Neural progenitor cell (in vitro differentiated cells): ENCODE data around the gene PYROXD2.

Source experiments
- EZH2 ChIP-seq: fragments of 200-600 bp; sonication (generic); IDR thresholded peaks from 2 replicates; pipeline ENCODE4 v1.6.1; 2017; ENCODE audit warnings: antibody characterized with exemption, mild to moderate bottlenecking, moderate library complexity
- EZH2phosphoT487 ChIP-seq: fragments of 200-600 bp; sonication (generic); IDR thresholded peaks from 2 replicates; pipeline ENCODE4 v1.6.1; 2017; ENCODE audit warnings: antibody characterized with exemption
- TF ChIP-seq, protein P1 (sequence below): fragments of 200-600 bp; sonication (generic); IDR thresholded peaks from 2 replicates; pipeline ENCODE4 v1.5.1; 2017; ENCODE audit warnings: antibody characterized with exemption, mild to moderate bottlenecking

DNA sequence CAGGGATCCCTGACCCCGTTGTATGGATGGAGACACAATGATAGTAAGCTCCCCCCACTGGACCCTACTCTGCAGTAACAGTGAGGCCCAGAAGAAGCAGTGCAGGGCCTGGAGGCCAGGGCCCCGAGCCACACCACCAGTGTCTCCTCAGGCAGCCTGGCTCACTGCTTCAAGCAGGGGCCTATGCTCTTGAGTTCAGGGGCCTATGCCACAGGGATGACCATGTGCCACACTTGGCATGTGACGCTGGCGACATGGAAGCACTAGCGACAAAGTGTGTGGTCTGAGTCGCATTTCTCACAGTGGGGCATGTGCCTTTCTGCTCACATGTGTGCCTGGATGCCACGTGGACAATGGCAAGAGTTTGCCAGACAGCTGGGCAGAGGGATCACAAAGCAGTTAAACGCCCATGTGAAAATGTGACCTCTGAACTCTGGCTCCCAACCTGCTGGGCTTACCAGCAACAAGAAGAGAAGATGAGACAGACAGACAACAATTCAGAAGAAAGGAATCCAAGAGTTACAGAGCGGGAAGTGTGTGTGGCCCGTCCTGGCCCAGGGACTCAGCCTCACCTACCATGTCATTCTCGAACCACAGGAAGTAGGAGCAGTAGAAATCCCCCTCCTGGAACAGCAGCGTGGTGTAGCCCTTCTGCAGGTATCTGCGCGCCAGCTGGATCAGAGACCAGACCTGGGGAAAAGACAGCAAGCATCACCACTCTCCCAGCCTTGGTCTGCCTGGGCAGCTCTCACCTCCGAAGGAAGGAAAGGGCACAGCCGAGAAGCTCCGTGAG, 4.7 kb upstream of the PYROXD2 start:
- TF ChIP-seq, protein P1, sequence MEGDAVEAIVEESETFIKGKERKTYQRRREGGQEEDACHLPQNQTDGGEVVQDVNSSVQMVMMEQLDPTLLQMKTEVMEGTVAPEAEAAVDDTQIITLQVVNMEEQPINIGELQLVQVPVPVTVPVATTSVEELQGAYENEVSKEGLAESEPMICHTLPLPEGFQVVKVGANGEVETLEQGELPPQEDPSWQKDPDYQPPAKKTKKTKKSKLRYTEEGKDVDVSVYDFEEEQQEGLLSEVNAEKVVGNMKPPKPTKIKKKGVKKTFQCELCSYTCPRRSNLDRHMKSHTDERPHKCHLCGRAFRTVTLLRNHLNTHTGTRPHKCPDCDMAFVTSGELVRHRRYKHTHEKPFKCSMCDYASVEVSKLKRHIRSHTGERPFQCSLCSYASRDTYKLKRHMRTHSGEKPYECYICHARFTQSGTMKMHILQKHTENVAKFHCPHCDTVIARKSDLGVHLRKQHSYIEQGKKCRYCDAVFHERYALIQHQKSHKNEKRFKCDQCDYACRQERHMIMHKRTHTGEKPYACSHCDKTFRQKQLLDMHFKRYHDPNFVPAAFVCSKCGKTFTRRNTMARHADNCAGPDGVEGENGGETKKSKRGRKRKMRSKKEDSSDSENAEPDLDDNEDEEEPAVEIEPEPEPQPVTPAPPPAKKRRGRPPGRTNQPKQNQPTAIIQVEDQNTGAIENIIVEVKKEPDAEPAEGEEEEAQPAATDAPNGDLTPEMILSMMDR = no peak
- TF ChIP-seq EZH2phosphoT487 = no peak
- no peak for TF ChIP-seq EZH2
